Keratinocyte (primary cell): ENCODE measurements around the gene KCNT2. TPM values are rescaled to one million over a fixed set of nuclear protein-coding genes. Genes with fewer than 3 reads are reported as not detected.

Experiments used
- DNase-seq: peaks from one replicate; pipeline ENCODE4 v3.0.0-alpha.2; 2011; ENCODE audit warnings: low read depth, missing footprints, low spot score
- FAIRE-seq: peaks from 2 replicates; lab custom pipeline; 2011; peaks lifted over from hg19 to GRCh38; lab: Jason Lieb, UNC
- H2AFZ ChIP-seq: 2 replicates; pipeline ENCODE4 v1.6.0; 2012; ENCODE audit warnings: low read length, control low read depth, inconsistent platforms; ENCODE audit not compliant: control insufficient read depth
- H3K27ac ChIP-seq: 2 replicates; pipeline ENCODE4 v1.5.1; 2011; ENCODE audit warnings: low read length; ENCODE audit not compliant: control insufficient read depth, insufficient read depth
- H3K27me3 ChIP-seq: 3 replicates; pipeline ENCODE4 v1.6.0; 2011; ENCODE audit warnings: low read length; ENCODE audit not compliant: control insufficient read depth, insufficient read depth; ENCODE audit errors: extremely low read depth
- H3K36me3 ChIP-seq, 2 experiments: 2 replicates in 1 of 2; 3 replicates in 1 of 2; pipeline ENCODE4 v1.5.1; 2011; ENCODE audit warnings: low read length in 2 of 2, mild to moderate bottlenecking in 1 of 2; ENCODE audit not compliant: control insufficient read depth in 2 of 2, insufficient read depth in 2 of 2; ENCODE audit errors: extremely low read depth in 1 of 2
- H3K4me1 ChIP-seq: 3 replicates; pipeline ENCODE4 v1.5.1; 2011; ENCODE audit warnings: low read length; ENCODE audit not compliant: control insufficient read depth, insufficient read depth; ENCODE audit errors: extremely low read depth
- H3K4me2 ChIP-seq: 3 replicates; pipeline ENCODE4 v1.6.0; 2011; ENCODE audit warnings: low read depth, low read length; ENCODE audit not compliant: control insufficient read depth, insufficient read depth; ENCODE audit errors: extremely low read depth
- H3K4me3 ChIP-seq, 3 experiments: fragments of 200-600 bp in 1 of 3; sonication (generic) in 1 of 3; 2 replicates in 2 of 3; 3 replicates in 1 of 3; pipeline ENCODE4 v1.5.1; 2011 to 2016; ENCODE audit warnings: low read length in 3 of 3, mild to moderate bottlenecking in 3 of 3, control low read depth in 2 of 3, inconsistent platforms in 1 of 3, low read depth in 1 of 3, mixed read lengths in 1 of 3, mixed run types in 1 of 3, moderate library complexity in 1 of 3; ENCODE audit not compliant: control insufficient read depth in 2 of 3, insufficient read depth in 2 of 3; ENCODE audit errors: extremely low read depth in 1 of 3
- H3K79me2 ChIP-seq: 2 replicates; pipeline ENCODE4 v1.6.0; 2012; ENCODE audit warnings: low read length; ENCODE audit not compliant: control insufficient read depth, insufficient read depth
- H3K9ac ChIP-seq: 3 replicates; pipeline ENCODE4 v1.6.0; 2011; ENCODE audit warnings: low read length; ENCODE audit not compliant: control insufficient read depth, insufficient read depth; ENCODE audit errors: extremely low read depth
- H3K9me1 ChIP-seq: 3 replicates; pipeline ENCODE4 v1.6.0; 2011; ENCODE audit warnings: low read length; ENCODE audit not compliant: control insufficient read depth, insufficient read depth; ENCODE audit errors: extremely low read depth
- H3K9me3 ChIP-seq: 2 replicates; pipeline ENCODE4 v1.5.1; 2012; ENCODE audit warnings: low read depth, low read length; ENCODE audit not compliant: control insufficient read depth
- H4K20me1 ChIP-seq: 3 replicates; pipeline ENCODE4 v1.6.0; 2011; ENCODE audit warnings: low read length; ENCODE audit not compliant: control insufficient read depth, insufficient read depth; ENCODE audit errors: extremely low read depth
- CTCF ChIP-seq, 3 experiments: IDR thresholded peaks in 1 of 3; conservative IDR thresholded peaks in 1 of 3; optimal IDR thresholded peaks in 1 of 3; 2 replicates in 2 of 3; 3 replicates in 1 of 3; pipeline versions ENCODE3 to v1.5.1; 2011; ENCODE audit warnings: low read length in 3 of 3, mild to moderate bottlenecking in 3 of 3, moderate library complexity in 2 of 3, control low read depth in 1 of 3, inconsistent platforms in 1 of 3; ENCODE audit not compliant: insufficient read depth in 2 of 3; ENCODE audit errors: extremely low read depth in 1 of 3
- EZH2 ChIP-seq: IDR thresholded peaks from one replicate; pipeline ENCODE4 v1.6.1; 2012; ENCODE audit warnings: inconsistent platforms, mild to moderate bottlenecking, low read length, moderate library complexity
- dilution Hi-C: fragments of 300-500 bp; cut with MboI; formaldehyde crosslinking; loops from one replicate; pipeline ENCODE4 v1.7.0; 2020; ENCODE audit warnings: low sequenced_read_pairs; ENCODE audit not compliant: extremely low pct_ligation_motif_present
- polyA plus RNA-seq, 5 experiments: library from polyadenylated mRNA; depleted of rRNA in 3 of 5; stranded (reverse) in 3 of 5; stranded (forward) in 1 of 5; unstranded in 1 of 5; fragments of >200 nt; gene quantifications; 1 replicate in 1 of 5; 2 replicates in 3 of 5; 3 replicates in 1 of 5; pipeline versions ENCODE4 v1.2.1 to v1.2.3, GENCODE V29; 2011 to 2012; ENCODE audit warnings: missing spikeins in 2 of 5, low read depth in 1 of 5, low replicate concordance in 1 of 5

The KCNT2 gene
- polyA plus RNA-seq, 1 donor (not counting 4 experiments of a cell fraction or from before 2014, with no cell fraction given): not detected

- Histone ChIP-seq H4K20me1 (no peaks in the 10 kb centered on the region), H2AFZ (no peak overlapping the region), H3K27me3 (no peaks in the 10 kb centered on the region), H3K27ac (no peak overlapping the region), H3K4me2 (no peak overlapping the region), H3K4me1 (no peaks in the 10 kb centered on the region), H3K36me3 (no peaks in the 10 kb centered on the region), H3K9me3 (no peaks in the 10 kb centered on the region), H3K9ac (no peak overlapping the region), H3K4me3 (no peak overlapping the region), H3K79me2 (no peaks in the 10 kb centered on the region), H3K9me1 (no peaks in the 10 kb centered on the region)
- no peak for FAIRE-seq
- no peak for TF ChIP-seq EZH2
- no peak for TF ChIP-seq CTCF (optimal IDR thresholded peaks at IDR 0.05 in 1 of 3, IDR thresholded peaks at IDR 0.05 in 1 of 3, conservative IDR thresholded peaks at IDR 0.05 in 1 of 3; ENCODE audit: extremely low read depth in 1 of 3, insufficient read depth in 2 of 3, low read length in 3 of 3)
- dilution Hi-C loops: no loop called here
- no peak for DNase-seq
Measured at GRCh38 chr1:196415978-196416377, 192.3 kb downstream of the KCNT2 start.

GRCh38 chr1:196412326-196412725 lies 195.9 kb downstream of the KCNT2 start:
- dilution Hi-C loops: no loop called here
- Histone ChIP-seq H3K4me2 (no peak overlapping the region), H2AFZ (no peak overlapping the region), H3K4me3 (no peak overlapping the region), H3K27ac (no peak overlapping the region), H3K9ac (no peak overlapping the region), H3K4me1 (no peaks in the 10 kb centered on the region), H4K20me1 (no peaks in the 10 kb centered on the region), H3K27me3 (no peaks in the 10 kb centered on the region), H3K9me3 (no peaks in the 10 kb centered on the region), H3K79me2 (no peaks in the 10 kb centered on the region), H3K36me3 (no peaks in the 10 kb centered on the region), H3K9me1 (no peaks in the 10 kb centered on the region)
- no peak for TF ChIP-seq EZH2
- TF ChIP-seq CTCF (optimal IDR thresholded peaks at IDR 0.05 in 1 of 3, IDR thresholded peaks at IDR 0.05 in 1 of 3, conservative IDR thresholded peaks at IDR 0.05 in 1 of 3; ENCODE audit: extremely low read depth in 1 of 3, insufficient read depth in 2 of 3, low read length in 3 of 3): no peak
- DNase-seq (no peak), FAIRE-seq (no peak)
